HG03196 (cell line): Measurements from ENCODE around the gene RPH3AL.

Source experiments
- ATAC-seq: cut with Tn5 transposase; IDR thresholded peaks from one replicate; pipeline ENCODE4 v1.9.1; 2021; ENCODE audit not compliant: unreplicated experiment

Gene RPH3AL

GRCh38 chr17:352421-353212 is at the start of gene RPH3AL:
Gene RPH3AL (minus strand): TSS chr17:352807. CDS start chr17:327543, 25,264 bp downstream.
- no peak for ATAC-seq

DNA sequence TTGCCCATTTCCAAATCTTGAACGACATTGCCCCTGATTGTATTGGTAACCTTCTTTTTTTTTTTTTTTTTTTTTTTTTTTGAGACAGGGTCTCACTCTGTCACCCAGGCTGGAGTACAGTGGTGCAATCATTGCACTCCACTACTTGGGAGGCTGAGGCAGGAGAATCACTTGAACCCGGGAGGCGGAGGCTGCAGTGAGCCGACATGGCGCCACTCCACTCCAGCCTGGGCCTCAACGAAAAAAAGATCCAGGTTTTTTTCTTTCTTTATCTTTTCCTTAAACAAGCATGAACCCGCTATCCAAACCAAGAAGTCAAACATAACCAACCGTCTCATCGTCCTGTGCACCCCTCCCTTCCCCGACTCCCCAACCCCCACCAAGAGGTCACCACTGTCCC is 47.6 kb upstream of the RPH3AL start:
- no peak for ATAC-seq

- no peak for ATAC-seq
Observed at GRCh38 chr17:396788-397187, 44.2 kb upstream of the RPH3AL start.

DNA sequence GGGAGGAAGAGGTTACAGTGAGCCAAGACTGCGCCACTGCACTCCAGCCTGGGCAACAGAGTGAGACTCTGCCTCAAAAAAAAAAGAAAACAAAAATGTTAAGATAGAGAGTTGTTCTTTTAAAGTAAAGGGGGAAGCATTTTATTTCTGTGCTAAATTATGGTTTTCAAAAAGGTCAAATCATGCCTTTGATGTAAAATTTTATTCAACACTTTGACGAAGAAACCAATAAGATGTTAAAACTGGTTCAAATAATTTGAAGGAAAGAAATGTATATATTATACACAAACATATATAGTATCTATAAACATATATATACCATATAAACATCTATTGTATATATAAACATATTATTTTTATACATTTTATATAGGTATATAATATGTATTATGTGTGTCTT is 43.4 kb upstream of the RPH3AL start:
- ATAC-seq, result no peak

GRCh38 chr17:395179-395578 is 42.6 kb upstream of the RPH3AL start:
- ATAC-seq, result no peak

GRCh38 chr17:394718-395095 is 42.1 kb upstream of the RPH3AL start:
- ATAC-seq, result no peak

DNA sequence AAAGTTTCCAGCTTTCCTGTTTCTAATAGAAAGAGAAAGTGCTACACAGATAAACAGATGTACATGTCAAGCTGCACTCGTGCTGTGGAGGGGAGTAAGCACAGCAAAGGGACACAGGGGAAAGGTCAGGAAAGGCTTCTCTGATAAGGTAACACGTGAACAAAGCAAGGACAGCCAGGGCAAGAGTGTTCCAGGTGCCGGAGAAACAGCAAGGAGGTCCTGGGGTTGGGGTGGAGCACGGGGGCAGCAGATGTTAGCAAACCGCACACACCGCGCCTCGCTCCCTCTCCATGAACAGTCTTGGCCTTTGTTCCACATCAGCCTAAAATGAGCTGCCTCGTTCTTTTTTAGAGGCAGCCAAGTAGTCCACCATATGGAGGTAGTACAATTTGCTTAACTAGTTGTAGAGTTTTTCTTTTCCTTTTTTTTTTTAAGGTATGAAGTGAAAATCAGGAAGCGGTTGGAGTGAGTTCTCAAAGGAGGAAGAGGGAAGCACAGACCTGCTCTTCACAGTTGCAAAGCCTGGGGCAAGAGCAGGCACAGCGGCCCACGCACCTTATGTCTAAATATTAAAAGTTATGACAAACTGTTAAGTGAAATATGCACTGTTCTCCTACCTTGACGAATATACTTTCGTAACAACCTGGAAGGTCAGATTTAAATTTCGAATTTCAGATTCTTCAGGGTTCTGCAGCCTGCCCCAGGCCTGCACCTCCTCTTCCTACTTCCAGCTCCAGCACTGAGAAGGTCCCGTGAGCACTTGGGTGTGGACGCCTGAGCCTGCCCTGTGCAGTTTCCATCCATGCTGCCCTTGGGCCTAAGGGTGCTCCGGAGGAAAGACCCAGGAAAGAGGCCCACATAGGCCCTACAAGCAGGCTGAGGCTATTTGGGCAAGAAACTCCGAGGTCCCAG is 41.5 kb upstream of the RPH3AL start:
- ATAC-seq, result no peak

DNA sequence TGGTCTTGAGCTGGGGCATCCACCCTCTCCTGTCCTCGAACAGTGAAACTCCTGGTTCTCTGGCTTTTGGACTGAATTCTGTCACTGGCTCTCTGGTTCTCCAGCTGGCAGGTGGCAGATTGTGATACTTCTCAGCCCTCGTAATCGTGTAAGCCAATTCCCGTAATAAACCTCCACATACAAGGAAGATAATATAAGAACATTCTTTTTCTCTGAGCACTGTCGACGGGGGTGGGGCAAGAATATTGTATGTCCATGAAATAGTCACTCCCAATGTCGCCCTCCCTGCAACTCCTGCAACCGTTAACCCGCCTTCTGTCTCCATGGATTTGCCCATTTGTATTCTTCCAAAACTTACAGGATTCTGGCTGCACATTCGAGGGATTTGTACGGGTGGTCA is 39.2 kb upstream of the RPH3AL start:
- no peak for ATAC-seq

DNA sequence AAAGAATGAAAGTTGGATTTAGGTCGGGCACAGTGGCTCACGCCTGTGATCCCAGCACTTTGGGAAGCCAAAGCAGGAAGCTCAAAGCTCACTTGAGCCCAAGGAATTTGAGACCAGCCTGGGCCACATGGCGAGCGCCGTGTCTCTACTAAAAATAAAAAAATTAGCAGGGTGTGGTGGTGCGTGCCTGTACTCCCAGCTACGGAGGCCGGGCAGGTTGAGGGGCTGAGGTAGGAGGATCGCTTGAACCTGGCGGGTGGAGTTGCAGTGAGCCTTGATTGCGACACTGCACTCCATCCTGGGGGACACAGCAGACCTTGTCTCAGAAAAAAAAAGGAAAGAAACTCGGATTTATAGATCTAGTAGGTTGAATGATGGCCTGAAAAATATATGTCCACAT is 37.4 kb upstream of the RPH3AL start:
- ATAC-seq, result no peak

DNA sequence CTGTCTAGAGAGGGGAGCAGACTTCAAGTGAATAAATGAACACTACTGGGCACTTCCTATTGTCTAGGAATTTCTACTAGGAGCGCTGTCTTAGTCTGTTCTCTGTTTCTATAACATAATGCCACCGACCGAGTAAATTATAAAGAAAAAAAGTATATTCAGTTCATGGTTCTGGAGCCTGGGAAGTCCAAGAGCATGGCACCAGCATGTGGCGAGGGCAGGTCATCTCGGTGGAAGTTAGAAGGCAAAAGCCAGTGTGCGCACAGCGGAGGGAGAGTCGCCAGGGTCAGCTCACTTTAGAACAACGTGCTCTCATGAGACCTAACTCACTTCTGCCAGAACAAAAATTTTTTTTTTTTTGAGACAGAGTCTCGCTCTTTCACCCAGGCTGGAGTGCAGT is 35.5 kb upstream of the RPH3AL start:
- ATAC-seq, result no peak

- no peak for ATAC-seq
Observed at GRCh38 chr17:386141-386876, 33.7 kb upstream of the RPH3AL start.

DNA sequence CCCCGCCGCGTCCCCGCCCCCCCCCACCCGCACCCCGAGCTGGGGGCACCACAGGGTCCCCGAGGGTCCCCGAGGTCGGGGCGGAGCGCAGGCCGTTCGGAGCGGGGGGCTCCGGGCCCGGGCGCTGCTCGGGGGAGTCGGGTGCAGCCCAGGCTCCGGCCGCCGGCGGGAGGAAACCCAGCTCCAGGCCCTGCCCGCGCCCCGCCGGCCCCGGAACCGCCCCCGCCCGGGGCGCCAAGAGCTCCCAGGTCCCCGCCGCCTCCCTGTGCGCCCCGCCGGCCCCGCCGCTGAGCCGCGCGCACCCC is 33.2 kb upstream of the RPH3AL start:
- no peak for ATAC-seq

DNA sequence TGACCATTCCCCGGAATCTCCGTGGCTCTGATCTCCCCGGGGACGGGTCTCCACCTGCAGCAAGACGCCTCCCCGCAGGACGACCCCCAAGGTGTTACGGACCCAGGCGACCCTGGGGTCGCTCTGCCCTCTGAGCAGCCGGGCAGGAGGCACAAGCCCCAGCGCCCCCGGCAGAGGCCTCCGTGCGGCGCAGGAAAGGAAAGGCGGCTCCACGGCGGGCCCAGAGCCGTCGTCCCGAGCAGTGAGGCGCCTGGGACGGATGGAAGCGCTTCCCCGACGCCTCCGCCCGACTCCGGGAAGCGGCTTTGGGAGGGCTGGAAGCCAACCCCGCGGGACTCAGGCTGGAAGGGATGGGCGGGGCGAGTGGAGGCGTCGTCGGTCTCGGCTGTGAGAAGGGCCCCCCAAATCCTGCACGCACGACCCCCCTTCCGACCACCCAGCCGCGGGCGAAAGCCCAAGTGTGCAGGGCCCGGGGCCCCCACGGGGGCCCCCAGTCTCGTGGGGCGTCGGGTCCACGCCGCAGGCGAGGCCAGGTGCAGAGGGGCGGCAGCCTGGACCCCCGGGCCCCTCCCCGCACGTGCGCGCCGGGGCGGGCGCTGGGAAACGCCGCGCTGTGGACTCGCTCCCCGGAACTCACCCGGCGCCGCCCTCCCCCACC is 32.7 kb upstream of the RPH3AL start:
- ATAC-seq, result no peak

DNA sequence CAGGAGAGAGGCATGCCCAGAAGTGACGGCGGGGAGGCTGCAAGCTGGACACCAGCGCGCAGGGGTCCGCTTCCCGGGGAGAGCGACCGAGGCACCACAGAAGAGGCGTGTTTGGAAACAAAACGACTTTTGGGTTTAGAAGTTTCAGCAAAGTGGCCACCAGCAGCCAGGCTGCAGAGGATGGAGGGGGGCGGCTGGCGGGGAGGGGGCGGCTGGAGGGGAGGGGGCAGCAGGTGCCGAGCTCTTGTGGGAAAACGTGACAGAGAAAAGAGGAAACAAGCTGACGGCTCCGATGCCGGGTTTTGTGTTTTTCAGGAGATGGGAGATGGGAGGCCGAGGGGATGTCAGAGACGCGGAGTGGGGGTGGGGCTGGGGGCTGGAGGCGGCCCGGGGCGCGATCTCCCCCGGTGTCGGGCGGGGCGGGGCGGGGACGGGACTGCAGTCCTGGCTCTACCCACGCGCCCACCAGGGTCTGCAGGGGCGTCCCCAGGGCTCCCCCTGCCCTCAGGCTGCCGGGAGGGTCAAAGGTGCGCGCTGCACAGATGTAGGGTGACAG is 32.1 kb upstream of the RPH3AL start:
- no peak for ATAC-seq

DNA sequence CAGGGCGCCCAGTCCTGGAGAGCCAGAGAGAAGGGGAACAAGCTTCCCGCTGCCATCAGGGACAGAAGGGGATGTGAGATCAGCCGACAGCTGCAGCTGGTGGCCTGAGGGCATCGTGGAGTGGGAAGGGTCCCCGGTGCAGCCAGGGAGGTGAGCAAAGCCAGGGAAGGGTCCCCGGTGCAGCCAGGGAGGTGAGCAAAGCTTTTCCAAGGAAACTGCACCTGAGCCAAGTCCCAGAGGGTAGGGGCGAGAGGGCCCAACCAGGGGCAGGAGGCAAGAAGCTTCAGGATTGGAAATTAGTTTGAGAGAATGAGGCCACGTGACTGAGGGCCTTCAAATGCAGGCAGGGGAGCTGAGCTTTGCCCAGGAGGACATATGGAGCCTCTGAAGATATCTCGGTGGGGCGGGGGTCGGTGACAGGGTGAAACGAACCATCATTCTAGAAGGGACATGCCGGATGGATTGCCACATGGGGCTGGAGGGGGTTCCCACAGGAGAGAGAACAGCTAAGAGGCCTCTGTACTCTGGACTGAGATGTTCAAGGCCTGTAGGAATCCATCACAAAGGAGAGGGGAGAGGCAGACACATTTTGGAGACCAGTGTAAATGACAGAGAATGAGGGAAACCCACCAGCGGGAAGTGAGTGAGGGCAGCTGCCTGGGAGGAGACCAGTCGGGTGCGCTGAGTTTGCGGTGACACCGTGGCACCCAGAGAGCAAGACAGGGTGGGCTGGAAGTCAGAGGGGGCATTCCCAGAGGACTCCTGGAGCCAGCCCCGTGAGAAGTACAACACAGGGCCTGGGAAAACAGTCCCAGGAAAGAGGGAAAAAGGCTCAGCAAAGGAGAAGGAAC is 31.4 kb upstream of the RPH3AL start:
- no peak for ATAC-seq

- no peak for ATAC-seq
Observed at GRCh38 chr17:382644-383533, 30.3 kb upstream of the RPH3AL start.

- no peak for ATAC-seq
Observed at GRCh38 chr17:381941-382643, 29.5 kb upstream of the RPH3AL start.

DNA sequence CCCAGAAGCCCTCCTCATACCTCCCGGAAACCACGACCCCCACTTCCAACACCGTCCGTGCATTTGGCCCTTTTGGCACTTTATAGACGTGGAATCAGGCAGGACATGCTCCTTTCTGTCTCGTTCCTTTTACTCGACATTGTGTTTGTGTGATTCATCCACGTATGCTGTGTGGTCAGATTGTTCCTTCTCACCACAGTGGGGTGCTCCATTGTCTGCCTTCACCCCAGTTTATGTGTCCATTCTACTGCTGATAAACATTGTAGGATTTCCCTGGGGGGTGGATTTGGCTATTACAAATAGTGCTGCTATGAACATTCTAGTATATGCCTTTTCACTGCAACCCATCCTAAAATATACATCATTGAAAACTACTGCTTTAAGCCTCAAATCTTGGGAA is 28.9 kb upstream of the RPH3AL start:
- ATAC-seq, result no peak
